NB4 (cell line): ENCODE results near the gene ZNF83.

ENCODE experiments used
- POLR2A ChIP-seq: IDR thresholded peaks from 2 replicates; pipeline ENCODE4 v1.6.1; 2011; ENCODE audit warnings: mild to moderate bottlenecking; ENCODE audit not compliant: insufficient read length; ENCODE audit errors: extremely low read depth
- TF ChIP-seq, protein P1 (sequence below): IDR thresholded peaks from one replicate; pipeline ENCODE4 v1.5.1; 2012; ENCODE audit warnings: low read depth, low read length

DNA sequence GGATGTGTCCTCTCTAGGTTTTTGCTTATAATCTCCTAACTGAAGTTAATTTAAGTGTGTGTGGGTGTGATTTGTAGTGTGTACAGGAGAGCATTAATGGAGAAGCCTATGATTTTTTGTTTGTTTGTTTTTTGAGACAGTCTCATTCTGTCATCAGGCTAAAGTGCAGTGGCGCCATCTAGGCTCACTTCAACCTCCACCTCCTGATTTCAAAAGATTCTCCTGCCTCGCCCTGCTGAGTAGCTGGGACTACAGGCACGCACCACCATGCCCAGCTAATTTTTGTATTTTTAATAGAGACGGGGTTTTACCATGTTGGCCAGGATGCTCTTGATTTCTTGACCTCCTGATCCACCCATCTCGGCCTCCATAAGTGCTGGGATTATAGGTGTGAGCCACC lies 47.4 kb downstream of the ZNF83 start:
- no peak for TF ChIP-seq POLR2A
- TF ChIP-seq, protein P1, sequence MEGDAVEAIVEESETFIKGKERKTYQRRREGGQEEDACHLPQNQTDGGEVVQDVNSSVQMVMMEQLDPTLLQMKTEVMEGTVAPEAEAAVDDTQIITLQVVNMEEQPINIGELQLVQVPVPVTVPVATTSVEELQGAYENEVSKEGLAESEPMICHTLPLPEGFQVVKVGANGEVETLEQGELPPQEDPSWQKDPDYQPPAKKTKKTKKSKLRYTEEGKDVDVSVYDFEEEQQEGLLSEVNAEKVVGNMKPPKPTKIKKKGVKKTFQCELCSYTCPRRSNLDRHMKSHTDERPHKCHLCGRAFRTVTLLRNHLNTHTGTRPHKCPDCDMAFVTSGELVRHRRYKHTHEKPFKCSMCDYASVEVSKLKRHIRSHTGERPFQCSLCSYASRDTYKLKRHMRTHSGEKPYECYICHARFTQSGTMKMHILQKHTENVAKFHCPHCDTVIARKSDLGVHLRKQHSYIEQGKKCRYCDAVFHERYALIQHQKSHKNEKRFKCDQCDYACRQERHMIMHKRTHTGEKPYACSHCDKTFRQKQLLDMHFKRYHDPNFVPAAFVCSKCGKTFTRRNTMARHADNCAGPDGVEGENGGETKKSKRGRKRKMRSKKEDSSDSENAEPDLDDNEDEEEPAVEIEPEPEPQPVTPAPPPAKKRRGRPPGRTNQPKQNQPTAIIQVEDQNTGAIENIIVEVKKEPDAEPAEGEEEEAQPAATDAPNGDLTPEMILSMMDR: peak; percentile 26
